CD4-positive, alpha-beta memory T cell (primary cell): Measurements from ENCODE around the gene DRD3. TPM values are rescaled to one million over a fixed set of nuclear protein-coding genes. Genes with fewer than 3 reads are reported as not detected.
A peak's percentile ranks its signal among the peaks of the same experiment; 100 is the strongest.

Source experiments
- CTCF ChIA-PET: fragments of 350-600 bp; sonication (Branson Sonifier 250); formaldehyde crosslinking; loops from one replicate; lab custom pipeline; 2021; ENCODE audit warnings: inconsistent platforms; ENCODE audit not compliant: partially characterized antibody; lab: Charles Lee
- POLR2A ChIA-PET: fragments of 350-600 bp; sonication (Branson Sonifier 250); formaldehyde crosslinking; loops from one replicate; lab custom pipeline; 2021; ENCODE audit not compliant: partially characterized antibody; lab: Charles Lee
- DNase-seq, 5 donors: peaks; one replicate each; pipeline versions ENCODE4 v3.0.0 to v3.0.0-alpha.2; 2020 to 2022; ENCODE audit warnings: mixed read lengths in 1 of 5
- H3K27ac ChIP-seq: one replicate; pipeline ENCODE4 v1.7.0; 2013; ENCODE audit warnings: low read depth, low read length
- H3K27me3 ChIP-seq: 2 replicates; pipeline ENCODE4 v1.7.0; 2013; ENCODE audit warnings: mild to moderate bottlenecking, low read length, moderate library complexity; ENCODE audit not compliant: insufficient read depth
- H3K36me3 ChIP-seq: 2 replicates; pipeline ENCODE4 v1.7.0; 2013; ENCODE audit warnings: mild to moderate bottlenecking, low read length, moderate library complexity; ENCODE audit not compliant: insufficient read depth
- H3K4me1 ChIP-seq: 2 replicates; pipeline ENCODE4 v1.7.0; 2013; ENCODE audit warnings: mild to moderate bottlenecking, low read length, moderate library complexity; ENCODE audit not compliant: insufficient read depth
- H3K4me3 ChIP-seq, 2 donors: one replicate each; pipeline ENCODE4 v1.7.0; 2013; ENCODE audit warnings: low read length in 2 of 2, mild to moderate bottlenecking in 1 of 2
- H3K9me3 ChIP-seq, 2 donors: one replicate each; pipeline ENCODE4 v1.7.0; 2013; ENCODE audit warnings: low read length in 2 of 2, control low read depth in 1 of 2; ENCODE audit not compliant: control insufficient read depth in 1 of 2
- H3K27ac Mint-ChIP-seq, 7 donors: one replicate each; pipeline ENCODE4 v1.8.0; 2020 to 2021; ENCODE audit warnings: mixed read lengths in 7 of 7, mild to moderate bottlenecking in 6 of 7, inconsistent platforms in 3 of 7, moderate library complexity in 3 of 7
- H3K27me3 Mint-ChIP-seq, 2 donors: one replicate each; pipeline ENCODE4 v1.8.0; 2020 to 2021; ENCODE audit warnings: mixed read lengths in 2 of 2
- H3K36me3 Mint-ChIP-seq, 2 donors: one replicate each; pipeline ENCODE4 v1.8.0; 2020 to 2021; ENCODE audit warnings: mixed read lengths in 2 of 2, inconsistent platforms in 1 of 2, mild to moderate bottlenecking in 1 of 2
- H3K4me1 Mint-ChIP-seq, 4 donors: one replicate each; pipeline ENCODE4 v1.8.0; 2020 to 2021; ENCODE audit warnings: mixed read lengths in 4 of 4, mild to moderate bottlenecking in 1 of 4
- H3K4me3 Mint-ChIP-seq, 8 donors: one replicate each; pipeline ENCODE4 v1.8.0; 2020 to 2021; ENCODE audit warnings: mixed read lengths in 8 of 8, mild to moderate bottlenecking in 7 of 8, moderate library complexity in 6 of 8, inconsistent platforms in 3 of 8
- H3K9me3 Mint-ChIP-seq, 8 donors: one replicate each; pipeline ENCODE4 v1.8.0; 2020 to 2021; ENCODE audit warnings: mixed read lengths in 8 of 8, mild to moderate bottlenecking in 5 of 8, inconsistent platforms in 3 of 8, moderate library complexity in 1 of 8
- intact Hi-C: fragments of 100-400 bp; cut with micrococcal nuclease; formaldehyde crosslinking; loops from one replicate; pipeline ENCODE4 v1.15.1; 2023
- polyA plus RNA-seq, 2 donors: library from polyadenylated mRNA; unstranded; fragments of 300-500 nt; fragmentation: Illumina TruSeq; gene quantifications; one replicate each; pipeline ENCODE4 v1.2.3, GENCODE V29; 2021
- total RNA-seq, 2 experiments: library from RNA; stranded (reverse); gene quantifications; one replicate each; pipeline ENCODE4 v1.2.3, GENCODE V29; 2021

DRD3 gene
- total and polyA plus RNA-seq, 4 experiments from 2014 or later = 0.28 to 0.35 TPM; not detected in 2

DNA sequence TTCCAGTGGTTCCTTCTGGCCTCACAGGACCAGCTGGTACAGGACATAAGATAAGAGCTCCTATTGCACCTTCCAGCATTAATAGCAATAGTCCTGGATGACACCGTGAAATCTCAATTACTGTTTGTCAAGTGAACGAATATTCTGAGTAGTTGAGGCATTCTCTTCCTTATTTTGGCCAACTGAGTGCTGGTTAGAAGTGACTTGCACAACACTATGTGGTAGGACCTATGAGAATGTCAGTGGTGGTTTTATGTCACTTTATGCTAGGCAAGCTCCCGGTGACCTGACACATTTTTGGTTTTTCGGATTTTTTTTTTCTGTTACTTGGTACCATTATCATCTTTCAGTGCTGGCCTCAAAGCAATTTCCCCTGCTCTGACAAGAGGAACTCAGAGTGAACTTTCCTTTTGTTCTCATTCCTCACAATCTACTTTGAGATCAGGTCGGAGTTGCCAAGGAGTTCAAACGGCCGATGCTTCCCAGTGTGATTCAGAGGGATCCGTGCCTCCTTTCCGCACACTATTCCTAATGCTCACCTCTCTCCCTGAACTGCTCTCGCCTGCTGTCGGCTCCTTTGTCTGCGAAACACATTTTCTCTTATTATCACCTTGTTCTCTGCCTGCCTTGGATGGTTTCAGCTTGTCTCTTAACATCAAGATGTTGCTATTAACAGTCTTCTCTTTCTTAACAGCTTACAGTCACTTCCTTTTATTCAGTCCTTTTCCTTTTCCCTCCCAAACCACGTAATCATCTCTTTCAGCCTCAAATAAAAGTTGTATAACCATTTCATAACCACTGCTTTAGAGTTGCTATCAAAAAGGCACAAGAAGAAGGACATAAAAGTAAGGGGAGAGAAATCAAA, 86.5 kb downstream of the DRD3 start:
- H3K9me3 ChIP-seq = no peaks in the 10 kb centered on the region
- H3K4me3 ChIP-seq = no peak overlapping the region
- CTCF ChIA-PET = interaction anchor here (0.6 kb wide), 1 partner anchor 179 kb away, joined by 3 read pairs; no protein-coding TSS in a partner anchor
- intact Hi-C loops = no loop called here
- Mint-ChIP-seq H3K36me3 (peaks cover 6 to 10% of the 10 kb centered on the region in 2 donors), H3K9me3 (peaks cover 0 to 3% (median 0%) of the 10 kb centered on the region in 8 donors), H3K27me3 (peaks cover 2 to 7% of the 10 kb centered on the region in 2 donors), H3K27ac (no peak overlapping the region), H3K4me1 (peaks cover 0 to 3% (median 1%) of the 10 kb centered on the region in 4 donors), H3K4me3 (no peak overlapping the region)
- DNase-seq = no peak
- H3K27ac ChIP-seq = no peak overlapping the region
- no peaks in the 10 kb centered on the region for H3K27me3 ChIP-seq
- no peaks in the 10 kb centered on the region for H3K36me3 ChIP-seq
- no peaks in the 10 kb centered on the region for H3K4me1 ChIP-seq
- POLR2A ChIA-PET = no interaction called here

DNA sequence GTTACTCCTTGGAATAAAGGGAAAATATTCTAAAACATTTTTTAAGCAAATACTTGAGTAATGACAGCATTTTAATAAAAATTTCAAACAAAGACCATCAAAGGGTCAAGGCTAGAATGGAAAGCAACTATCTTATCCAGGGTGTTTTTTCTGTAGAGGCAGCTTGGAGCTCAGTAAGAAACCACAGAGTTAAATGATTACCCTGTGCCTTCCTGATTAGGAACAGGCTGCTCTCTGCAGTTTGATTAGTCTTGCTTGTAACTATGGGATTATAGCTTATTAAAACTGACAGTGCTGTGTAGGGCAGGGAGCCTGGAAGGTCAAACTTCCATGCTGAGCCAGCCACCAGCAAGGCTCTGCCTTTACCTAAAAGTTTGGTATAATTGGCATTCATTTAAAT, 89.2 kb downstream of the DRD3 start:
- no peaks in the 10 kb centered on the region for H3K4me1 ChIP-seq
- H3K27ac Mint-ChIP-seq = no peak overlapping the region
- no peaks in the 10 kb centered on the region for H3K9me3 ChIP-seq
- no peaks in the 10 kb centered on the region for H3K27me3 ChIP-seq
- H3K36me3 Mint-ChIP-seq = peaks cover 28 to 30% of the 10 kb centered on the region in 2 donors
- ChIA-PET CTCF (no interaction called here), POLR2A (no interaction called here)
- peaks cover 0 to 3% of the 10 kb centered on the region in 2 donors for H3K27me3 Mint-ChIP-seq
- peaks cover 0 to 3% (median 0%) of the 10 kb centered on the region in 8 donors for H3K9me3 Mint-ChIP-seq
- H3K4me1 Mint-ChIP-seq = peaks cover 0 to 3% (median 1%) of the 10 kb centered on the region in 4 donors
- H3K36me3 ChIP-seq = peaks cover 11% of the 10 kb centered on the region
- H3K4me3 ChIP-seq = no peak overlapping the region
- no peak overlapping the region for H3K4me3 Mint-ChIP-seq
- intact Hi-C loops = no loop called here
- no peak for DNase-seq
- H3K27ac ChIP-seq = no peak overlapping the region

DNA sequence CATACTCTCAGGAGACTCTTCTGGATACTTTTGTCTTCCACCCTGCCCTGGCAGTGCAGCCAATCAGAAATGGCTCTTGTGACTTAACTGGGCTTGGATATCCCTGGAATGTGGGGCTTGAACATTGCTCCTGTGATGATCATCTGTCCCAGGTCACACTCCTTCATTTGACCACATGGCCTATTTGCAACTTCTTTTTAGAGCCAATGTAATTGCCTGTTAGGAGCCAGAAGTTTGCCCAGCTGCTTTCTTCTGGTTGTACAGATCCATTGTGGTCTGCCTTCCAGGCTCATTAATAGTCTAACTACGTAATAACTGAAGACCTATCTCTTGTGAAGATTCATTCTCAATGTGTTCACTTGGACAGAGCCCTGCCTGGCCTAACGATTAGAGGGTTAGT, 92.5 kb downstream of the DRD3 start:
- POLR2A ChIA-PET = no interaction called here
- DNase-seq = no peak
- Mint-ChIP-seq H3K27me3 (no peaks in the 10 kb centered on the region), H3K36me3 (peaks cover 57 to 60% of the 10 kb centered on the region in 2 donors), H3K9me3 (no peaks in the 10 kb centered on the region), H3K27ac (no peak overlapping the region), H3K4me3 (no peak overlapping the region), H3K4me1 (no peaks in the 10 kb centered on the region)
- Histone ChIP-seq H3K4me1 (no peaks in the 10 kb centered on the region), H3K4me3 (no peak overlapping the region), H3K27ac (no peak overlapping the region), H3K27me3 (no peaks in the 10 kb centered on the region), H3K9me3 (no peaks in the 10 kb centered on the region), H3K36me3 (peaks cover 15% of the 10 kb centered on the region)
- CTCF ChIA-PET = interaction anchor here (0.5 to 1.0 kb wide), 2 partner anchors 14 to 254 kb away, joined by 3 read pairs; no protein-coding TSS in a partner anchor
- intact Hi-C loops = no loop called here

DNA sequence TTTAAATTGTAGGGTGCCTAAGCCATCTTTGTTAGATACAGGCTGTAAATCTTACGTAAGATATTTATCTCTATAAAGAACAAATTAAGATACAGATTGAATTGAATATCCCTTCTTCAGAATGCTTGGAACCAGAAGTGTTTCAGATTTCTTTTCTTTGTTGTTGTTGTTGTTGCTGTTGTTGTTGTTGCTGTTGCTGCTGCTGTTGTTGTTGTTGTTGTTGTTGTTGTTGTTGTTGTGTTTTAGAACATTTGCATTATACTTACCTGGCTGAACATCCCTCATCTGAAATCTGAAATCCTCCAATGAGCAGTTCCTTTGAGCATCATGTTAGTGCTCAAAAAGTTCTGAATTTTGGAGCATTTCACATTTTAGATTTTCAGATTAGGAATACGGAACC, 95.7 kb downstream of the DRD3 start:
- Histone ChIP-seq H3K9me3 (no peaks in the 10 kb centered on the region), H3K36me3 (peaks cover 40% of the 10 kb centered on the region), H3K4me1 (no peaks in the 10 kb centered on the region), H3K27me3 (no peaks in the 10 kb centered on the region), H3K27ac (no peak overlapping the region), H3K4me3 (no peak overlapping the region)
- Mint-ChIP-seq H3K4me3 (no peak overlapping the region), H3K9me3 (no peaks in the 10 kb centered on the region), H3K27me3 (no peaks in the 10 kb centered on the region), H3K4me1 (no peaks in the 10 kb centered on the region), H3K27ac (no peak overlapping the region), H3K36me3 (peaks cover 76 to 89% of the 10 kb centered on the region in 2 donors)
- CTCF ChIA-PET = no interaction called here
- DNase-seq = no peak
- intact Hi-C loops = no loop called here
- POLR2A ChIA-PET = no interaction called here

DNA sequence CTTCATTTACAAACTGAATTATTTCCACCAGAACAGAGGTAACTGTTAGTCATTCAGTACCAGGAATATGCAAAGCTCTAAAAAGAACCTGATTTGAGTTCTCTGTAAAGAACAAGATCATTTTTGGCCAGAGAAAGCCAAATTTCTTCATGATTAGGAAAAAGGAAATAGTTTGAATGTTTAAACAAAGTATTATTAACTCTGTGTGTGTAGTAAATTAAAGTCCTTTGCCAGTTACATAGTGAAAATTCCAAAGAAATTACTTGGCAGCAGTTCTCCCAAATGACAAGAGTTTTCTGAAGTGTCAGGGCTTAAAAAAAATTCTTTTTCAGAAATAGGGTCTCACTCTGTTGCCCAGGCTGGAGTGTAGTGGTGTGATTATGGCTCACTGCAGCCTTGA, 97.8 kb downstream of the DRD3 start:
- H3K9me3 Mint-ChIP-seq = no peaks in the 10 kb centered on the region
- H3K27ac Mint-ChIP-seq = no peak overlapping the region
- Histone ChIP-seq H3K36me3 (peaks cover 55% of the 10 kb centered on the region), H3K4me1 (no peaks in the 10 kb centered on the region), H3K27ac (no peak overlapping the region), H3K27me3 (no peaks in the 10 kb centered on the region), H3K9me3 (no peaks in the 10 kb centered on the region), H3K4me3 (no peak overlapping the region)
- intact Hi-C loops = no loop called here
- DNase-seq = no peak
- ChIA-PET POLR2A (no interaction called here), CTCF (no interaction called here)
- H3K4me3 Mint-ChIP-seq = no peak overlapping the region
- no peaks in the 10 kb centered on the region for H3K4me1 Mint-ChIP-seq
- H3K27me3 Mint-ChIP-seq = no peaks in the 10 kb centered on the region
- peaks cover 76 to 93% of the 10 kb centered on the region in 2 donors for H3K36me3 Mint-ChIP-seq

DNA sequence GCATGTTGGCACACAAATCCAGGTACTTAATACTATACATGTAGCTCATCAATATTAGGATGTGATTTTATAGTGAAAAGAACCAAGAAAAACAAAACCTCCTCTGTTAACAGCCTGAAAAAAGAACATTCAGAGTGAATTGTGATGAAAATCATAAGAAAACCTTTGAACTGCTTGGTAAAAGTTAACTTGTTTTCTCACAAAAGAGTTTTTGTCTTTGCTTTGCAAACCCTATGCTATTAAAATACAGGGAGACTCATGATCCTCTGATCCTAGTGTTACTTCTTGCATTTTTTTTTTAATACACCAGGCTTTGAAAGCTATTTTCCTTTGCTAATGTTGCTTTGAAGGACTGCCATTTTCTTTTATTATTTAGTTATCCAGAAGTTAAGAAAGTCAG, 98.7 kb downstream of the DRD3 start:
- no peak for DNase-seq
- H3K4me3 Mint-ChIP-seq = no peak overlapping the region
- no peaks in the 10 kb centered on the region for H3K27me3 Mint-ChIP-seq
- intact Hi-C loops = no loop called here
- H3K4me1 Mint-ChIP-seq = no peaks in the 10 kb centered on the region
- ChIA-PET CTCF (no interaction called here), POLR2A (no interaction called here)
- H3K9me3 Mint-ChIP-seq = no peaks in the 10 kb centered on the region
- H3K4me1 ChIP-seq = no peaks in the 10 kb centered on the region
- H3K36me3 ChIP-seq = peaks cover 48% of the 10 kb centered on the region
- peaks cover 69 to 93% of the 10 kb centered on the region in 2 donors for H3K36me3 Mint-ChIP-seq
- H3K9me3 ChIP-seq = no peaks in the 10 kb centered on the region
- peak overlapping the region in 1 of 7 donors; percentile 68 for H3K27ac Mint-ChIP-seq
- H3K4me3 ChIP-seq = no peak overlapping the region
- H3K27me3 ChIP-seq = no peaks in the 10 kb centered on the region
- H3K27ac ChIP-seq = no peak overlapping the region

DNA sequence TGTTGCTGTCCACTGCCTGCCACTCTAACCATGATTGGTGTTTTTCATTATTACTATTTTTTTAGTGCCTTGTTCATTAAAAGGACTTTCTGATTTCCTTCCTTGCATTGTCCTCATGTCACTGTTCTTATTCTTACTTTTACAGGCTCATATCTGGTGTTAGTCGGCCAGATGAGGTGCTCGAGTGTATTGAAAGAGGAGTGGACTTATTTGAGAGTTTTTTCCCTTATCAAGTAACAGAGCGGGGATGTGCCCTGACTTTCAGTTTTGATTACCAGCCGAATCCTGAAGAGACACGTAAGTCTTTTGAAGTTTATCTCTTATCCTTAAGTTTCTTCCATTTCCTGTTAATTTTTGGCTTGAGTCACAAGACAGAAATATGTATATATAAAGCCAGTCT, 99.1 kb downstream of the DRD3 start:
- H3K9me3 ChIP-seq = no peaks in the 10 kb centered on the region
- no peak overlapping the region for H3K4me3 ChIP-seq
- H3K27ac ChIP-seq = no peak overlapping the region
- no peaks in the 10 kb centered on the region for H3K27me3 ChIP-seq
- ChIA-PET POLR2A (no interaction called here), CTCF (no interaction called here)
- peak overlapping the region in 3 of 7 donors; percentile 2 to 68 (median 26) for H3K27ac Mint-ChIP-seq
- intact Hi-C loops = no loop called here
- H3K4me1 ChIP-seq = no peaks in the 10 kb centered on the region
- H3K4me3 Mint-ChIP-seq = no peak overlapping the region
- H3K9me3 Mint-ChIP-seq = no peaks in the 10 kb centered on the region
- peaks cover 72 to 93% of the 10 kb centered on the region in 2 donors for H3K36me3 Mint-ChIP-seq
- no peaks in the 10 kb centered on the region for H3K4me1 Mint-ChIP-seq
- H3K27me3 Mint-ChIP-seq = no peaks in the 10 kb centered on the region
- H3K36me3 ChIP-seq = peaks cover 52% of the 10 kb centered on the region
- DNase-seq = no peak
